HL-60 (cell line): ENCODE measurements around the gene SPRY2.

ENCODE experiments used
- CTCF ChIP-seq: IDR thresholded peaks from one replicate; pipeline ENCODE4 v1.5.1; 2011; ENCODE audit warnings: low read length, control low read depth, inconsistent platforms; ENCODE audit not compliant: insufficient read depth
- GABPA ChIP-seq: IDR thresholded peaks from 2 replicates; pipeline ENCODE4 v1.6.1; 2012; ENCODE audit warnings: low read depth
- POLR2AphosphoS5 ChIP-seq: IDR thresholded peaks from 2 replicates; pipeline ENCODE4 v1.6.1; 2012; ENCODE audit warnings: low read depth
- REST ChIP-seq: IDR thresholded peaks from 2 replicates; pipeline ENCODE4 v1.6.1; 2012; ENCODE audit warnings: low read depth; ENCODE audit not compliant: insufficient replicate concordance

- no peak for TF ChIP-seq CTCF
- no peak for TF ChIP-seq REST
- TF ChIP-seq POLR2AphosphoS5 = no peak
- no peak for TF ChIP-seq GABPA
Measured at GRCh38 chr13:80297094-80297493, 43.8 kb downstream of the SPRY2 start.
